Coronary artery (tissue), 2 donors: ENCODE measurements around the gene CIITA.
"Not testable (repeated sequence)": the region's sequence is repeated elsewhere in the genome, so short reads cannot be mapped to it uniquely, and the experiment has no call there.

Experiments used
- DNase-seq: peaks from one replicate; pipeline ENCODE4 v3.0.0-alpha.2; 2017; ENCODE audit warnings: low spot score
- H3K27ac ChIP-seq, 2 donors: fragments of 200-600 bp; sonication (generic); one replicate each; pipeline ENCODE4 v1.5.1; 2016 to 2019
- H3K4me3 ChIP-seq: fragments of 200-600 bp; sonication (generic); 2 replicates; pipeline ENCODE4 v1.5.1; 2016; ENCODE audit warnings: mild to moderate bottlenecking, moderate library complexity
- CTCF ChIP-seq: fragments of 200-600 bp; sonication (generic); IDR thresholded peaks from one replicate; pipeline ENCODE4 v1.5.1; 2019; ENCODE audit warnings: antibody characterized with exemption

Gene CIITA

GRCh38 chr16:10920726-10921427 is 43.9 kb downstream of the CIITA start:
- DNase-seq, result no peak
- no peak overlapping the region for H3K4me3 ChIP-seq
- no peak for TF ChIP-seq CTCF
- H3K27ac ChIP-seq, result peak overlapping the region; percentile 83 to 89

- H3K27ac ChIP-seq, result peak overlapping the region; percentile 83 to 89
- DNase-seq, result no peak
- no peak overlapping the region for H3K4me3 ChIP-seq
- TF ChIP-seq CTCF, result no peak
Observed at GRCh38 chr16:10921536-10922327, 44.7 kb downstream of the CIITA start.

GRCh38 chr16:10922328-10923145 is 45.5 kb downstream of the CIITA start:
- TF ChIP-seq CTCF, result no peak
- DNase-seq, result no peak
- Histone ChIP-seq H3K27ac (peak overlapping the region; percentile 83 to 89), H3K4me3 (no peak overlapping the region)

- no peak for DNase-seq
- TF ChIP-seq CTCF, result no peak
- H3K27ac ChIP-seq, result peak overlapping the region; percentile 83 to 89
- H3K4me3 ChIP-seq, result no peak overlapping the region
Observed at GRCh38 chr16:10923146-10923649, 46.2 kb downstream of the CIITA start.

GRCh38 chr16:10923650-10924214 is 46.7 kb downstream of the CIITA start:
- H3K4me3 ChIP-seq, result no peak overlapping the region
- H3K27ac ChIP-seq, result peak overlapping the region; percentile 83 to 89
- peak; percentile 89 for DNase-seq
- no peak for TF ChIP-seq CTCF

GRCh38 chr16:10925285-10925684 is 48.3 kb downstream of the CIITA start:
- H3K27ac ChIP-seq, result peak overlapping the region; percentile 2 to 89
- not testable (repeated sequence) for DNase-seq, H3K4me3 ChIP-seq

- TF ChIP-seq CTCF, result no peak
- no peak for DNase-seq
- Histone ChIP-seq H3K4me3 (no peak overlapping the region), H3K27ac (no peak overlapping the region)
Observed at GRCh38 chr16:10926094-10926493, 49.1 kb downstream of the CIITA start.
